RWPE2 (cell line): ENCODE measurements around the gene RIPK4.

ENCODE experiments used
- ATAC-seq: fragments of 200-7000 bp; cut with Tn5 transposase; 3 replicates; pipeline ENCODE4 v1.9.1; 2021; ENCODE audit warnings: low read depth
- DNase-seq: peaks from one replicate; pipeline ENCODE4 v3.0.0-alpha.2; 2020; ENCODE audit warnings: low spot score
- H3K27ac ChIP-seq: fragments of 450-650 bp; 2 replicates; pipeline ENCODE4 v1.5.1; 2017; ENCODE audit warnings: mild to moderate bottlenecking; ENCODE audit not compliant: poor library complexity, severe bottlenecking
- H3K27me3 ChIP-seq: fragments of 250-450 bp; sonication (Bioruptor Pico); 2 replicates; pipeline ENCODE4 v1.5.1; 2021; ENCODE audit warnings: mild to moderate bottlenecking, moderate library complexity; ENCODE audit not compliant: insufficient read depth, poor library complexity, severe bottlenecking
- H3K36me3 ChIP-seq: fragments of 250-450 bp; sonication (Bioruptor Pico); 2 replicates; pipeline ENCODE4 v1.5.1; 2020; ENCODE audit warnings: low read depth, mild to moderate bottlenecking, moderate library complexity
- H3K4me1 ChIP-seq: fragments of 250-450 bp; sonication (Bioruptor Pico); 2 replicates; pipeline ENCODE4 v1.5.1; 2021; ENCODE audit warnings: mild to moderate bottlenecking, moderate library complexity; ENCODE audit not compliant: insufficient read depth, poor library complexity, severe bottlenecking
- H3K4me3 ChIP-seq: fragments of 250-450 bp; sonication (Bioruptor Pico); 2 replicates; pipeline ENCODE4 v1.5.1; 2021; ENCODE audit warnings: mild to moderate bottlenecking, moderate library complexity; ENCODE audit not compliant: severe bottlenecking
- H3K9me3 ChIP-seq: fragments of 250-450 bp; sonication (Bioruptor Pico); 2 replicates; pipeline ENCODE4 v1.5.1; 2021; ENCODE audit warnings: mild to moderate bottlenecking, moderate library complexity; ENCODE audit not compliant: severe bottlenecking
- CTCF ChIP-seq: fragments of 450-650 bp; IDR thresholded peaks from one replicate; pipeline ENCODE4 v1.5.1; 2017; ENCODE audit warnings: mild to moderate bottlenecking, moderate library complexity; ENCODE audit not compliant: poor library complexity, severe bottlenecking

The RIPK4 gene

DNA sequence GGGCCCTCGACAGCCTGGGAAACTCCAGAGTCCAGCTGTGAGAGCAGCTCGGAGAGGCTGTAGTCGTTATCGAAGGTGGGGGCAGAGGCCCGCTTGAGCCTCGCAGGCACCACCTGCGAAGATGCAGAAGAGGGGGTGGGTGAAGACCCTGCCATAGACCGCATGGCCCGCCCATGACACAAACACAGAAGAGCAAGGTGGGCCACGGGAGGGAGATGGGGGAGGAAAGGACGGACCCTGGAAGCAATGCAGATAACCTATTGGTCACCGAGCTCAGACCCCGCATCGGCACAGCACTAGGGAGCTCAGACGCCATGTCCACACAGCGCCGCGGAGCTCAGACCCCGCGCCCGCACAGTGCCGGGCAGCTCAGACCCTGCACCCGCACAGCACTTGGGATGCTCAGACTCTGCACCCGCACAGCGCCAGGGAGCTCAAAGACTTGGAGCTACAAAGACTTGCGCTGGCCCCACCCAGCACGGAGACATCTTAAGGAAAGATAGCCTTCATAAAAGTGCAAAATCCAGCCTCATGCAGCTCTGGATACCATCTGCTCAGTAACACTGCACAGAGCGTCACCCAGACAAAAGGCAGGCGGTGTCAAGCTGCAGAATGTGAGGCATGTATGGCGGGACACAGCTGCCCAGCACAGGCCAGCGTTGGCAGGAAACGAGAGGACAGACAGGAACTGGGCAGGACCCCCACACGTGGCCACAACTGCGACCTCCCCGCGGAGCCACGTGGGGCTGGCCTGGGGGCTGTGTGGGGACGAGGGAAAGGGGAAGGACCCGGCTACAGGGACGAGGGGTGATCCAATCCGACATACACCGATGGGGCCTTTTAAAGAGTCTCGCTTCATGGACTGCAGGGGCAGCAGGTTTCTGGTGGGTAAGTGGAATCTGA, 22.6 kb downstream of the RIPK4 start:
- TF ChIP-seq CTCF: no peak
- no peaks in the 10 kb centered on the region for H3K9me3 ChIP-seq
- no peak for ATAC-seq

GRCh38 chr21:41743321-41744027, 23.4 kb downstream of the RIPK4 start:
- H3K36me3 ChIP-seq: peaks cover 100% of the 10 kb centered on the region
- H3K4me3 ChIP-seq: no peak overlapping the region
- no peaks in the 10 kb centered on the region for H3K4me1 ChIP-seq
- no peak for TF ChIP-seq CTCF
- H3K9me3 ChIP-seq: peaks cover 2% of the 10 kb centered on the region
- no peak overlapping the region for H3K27ac ChIP-seq
- no peak for ATAC-seq
- no peak for DNase-seq
- no peaks in the 10 kb centered on the region for H3K27me3 ChIP-seq

More for the DNA sequence above, 22.6 kb downstream of the RIPK4 start:
- Histone ChIP-seq H3K27ac (no peak overlapping the region), H3K4me1 (no peaks in the 10 kb centered on the region), H3K27me3 (no peaks in the 10 kb centered on the region), H3K36me3 (peaks cover 100% of the 10 kb centered on the region), H3K4me3 (no peak overlapping the region)
- no peak for DNase-seq

DNA sequence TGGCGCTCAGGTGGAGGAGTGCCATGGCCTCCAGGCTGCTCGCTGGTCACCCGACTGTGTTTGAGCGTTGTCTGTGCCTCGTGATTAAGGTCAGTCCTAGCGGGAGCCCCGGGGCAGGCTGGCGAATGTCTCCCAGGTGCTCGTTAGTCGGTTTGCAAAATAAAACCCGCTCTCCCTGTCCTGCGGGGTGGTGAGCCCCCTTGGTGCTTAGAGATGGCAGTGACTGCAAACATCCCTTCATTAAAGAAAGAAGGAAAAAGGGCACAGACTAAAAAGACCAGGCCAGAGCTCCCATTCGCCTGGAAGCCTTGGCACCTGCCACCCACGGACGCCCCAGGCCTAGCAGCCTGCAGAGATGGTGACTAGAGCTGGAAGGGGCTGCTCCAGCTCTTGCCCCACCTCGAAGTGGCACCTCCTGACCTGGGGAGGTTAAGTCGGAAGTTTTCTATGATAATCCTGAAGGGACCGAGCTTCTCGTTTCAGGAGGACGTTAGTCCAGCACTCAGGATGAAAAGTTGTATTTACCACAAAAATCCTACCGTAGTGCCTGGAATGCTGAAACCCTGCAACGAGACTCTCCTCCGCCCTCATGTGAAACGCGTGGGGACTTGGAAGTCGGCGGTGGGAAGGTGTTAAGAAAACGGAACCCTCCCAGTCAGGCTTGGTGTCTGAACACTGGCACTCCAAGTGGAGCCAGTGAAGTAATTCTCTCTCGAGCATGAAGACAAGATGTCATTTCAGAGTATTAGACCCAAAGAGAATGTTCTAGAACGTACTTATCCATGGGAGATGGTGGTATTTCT, 24.6 kb downstream of the RIPK4 start:
- TF ChIP-seq CTCF: no peak
- H3K36me3 ChIP-seq: peaks cover 100% of the 10 kb centered on the region
- peaks cover 8% of the 10 kb centered on the region for H3K9me3 ChIP-seq
- H3K4me3 ChIP-seq: no peak overlapping the region
- H3K4me1 ChIP-seq: no peaks in the 10 kb centered on the region
- ATAC-seq (no peak), DNase-seq (no peak)
- no peak overlapping the region for H3K27ac ChIP-seq
- H3K27me3 ChIP-seq: no peaks in the 10 kb centered on the region

- DNase-seq: no peak
- no peaks in the 10 kb centered on the region for H3K4me1 ChIP-seq
- no peak for ATAC-seq
- H3K27ac ChIP-seq: no peak overlapping the region
- H3K9me3 ChIP-seq: peaks cover 8% of the 10 kb centered on the region
- no peaks in the 10 kb centered on the region for H3K27me3 ChIP-seq
- peaks cover 92% of the 10 kb centered on the region for H3K36me3 ChIP-seq
- TF ChIP-seq CTCF: no peak
- no peak overlapping the region for H3K4me3 ChIP-seq
Observed at GRCh38 chr21:41741253-41742072, 25.4 kb downstream of the RIPK4 start.
